ENCODE results near the gene AGTRAP. TPM values are rescaled to one million over a fixed set of nuclear protein-coding genes. Genes with fewer than 3 reads are reported as not detected.

The AGTRAP gene
- total RNA-seq, 4 donors from 2014 or later = 26.3 to 62.3 (median 40.2) TPM

DNA sequence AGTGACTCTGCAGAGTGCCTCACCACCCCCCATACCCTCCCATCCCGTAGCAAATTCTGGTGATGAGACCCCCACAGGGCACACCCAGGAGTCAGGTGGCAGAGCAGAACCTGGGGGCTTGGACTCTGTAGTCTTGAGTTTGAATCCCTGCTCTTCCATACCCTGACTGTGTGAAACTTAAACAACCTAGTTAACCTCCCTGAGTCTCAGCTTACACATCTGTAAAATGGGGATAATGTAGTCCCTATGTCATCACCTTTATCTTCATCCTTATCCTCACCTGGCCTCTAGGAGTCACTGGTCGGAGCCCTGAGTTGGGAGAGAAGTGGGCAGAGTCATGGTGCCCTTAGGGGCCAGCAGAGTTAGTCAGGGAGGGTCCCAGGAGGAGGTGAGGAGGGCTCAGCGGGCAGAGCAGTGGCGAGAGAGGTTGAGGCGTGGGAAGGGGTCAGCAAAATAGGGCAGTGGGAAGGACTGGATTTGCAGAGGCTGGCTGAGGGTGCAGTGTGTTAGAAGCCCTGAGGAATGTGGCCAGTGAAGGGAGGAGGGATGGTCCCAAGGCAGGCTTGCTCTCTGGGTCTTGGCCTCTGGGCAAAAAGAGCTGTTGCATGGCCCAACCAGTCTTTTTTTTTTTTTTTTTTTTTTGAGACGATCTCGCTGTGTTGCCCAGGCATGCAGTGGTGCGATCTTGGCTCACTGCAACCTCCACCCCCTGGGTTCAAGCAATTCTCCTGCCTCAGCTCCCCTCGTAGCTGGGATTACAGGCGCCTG, 44.6 kb downstream of the AGTRAP start:
- intact Hi-C loops (cut with DNase I; ENCODE audit: low total_unique reads) = no loop called here
- TF ChIP-seq, protein P1, sequence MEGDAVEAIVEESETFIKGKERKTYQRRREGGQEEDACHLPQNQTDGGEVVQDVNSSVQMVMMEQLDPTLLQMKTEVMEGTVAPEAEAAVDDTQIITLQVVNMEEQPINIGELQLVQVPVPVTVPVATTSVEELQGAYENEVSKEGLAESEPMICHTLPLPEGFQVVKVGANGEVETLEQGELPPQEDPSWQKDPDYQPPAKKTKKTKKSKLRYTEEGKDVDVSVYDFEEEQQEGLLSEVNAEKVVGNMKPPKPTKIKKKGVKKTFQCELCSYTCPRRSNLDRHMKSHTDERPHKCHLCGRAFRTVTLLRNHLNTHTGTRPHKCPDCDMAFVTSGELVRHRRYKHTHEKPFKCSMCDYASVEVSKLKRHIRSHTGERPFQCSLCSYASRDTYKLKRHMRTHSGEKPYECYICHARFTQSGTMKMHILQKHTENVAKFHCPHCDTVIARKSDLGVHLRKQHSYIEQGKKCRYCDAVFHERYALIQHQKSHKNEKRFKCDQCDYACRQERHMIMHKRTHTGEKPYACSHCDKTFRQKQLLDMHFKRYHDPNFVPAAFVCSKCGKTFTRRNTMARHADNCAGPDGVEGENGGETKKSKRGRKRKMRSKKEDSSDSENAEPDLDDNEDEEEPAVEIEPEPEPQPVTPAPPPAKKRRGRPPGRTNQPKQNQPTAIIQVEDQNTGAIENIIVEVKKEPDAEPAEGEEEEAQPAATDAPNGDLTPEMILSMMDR (IDR thresholded peaks at IDR 0.05) = no peak
- TF ChIP-seq POLR2A (IDR thresholded peaks at IDR 0.05) = no peak
- 57 to 74% methylated on average over 9 to 10 of the region's 10 CpGs for WGBS, 2 donors
- no peak overlapping the region for H3K4me3 ChIP-seq (ENCODE audit: low read depth, poor library complexity, severe bottlenecking)
- no peak for DNase-seq (ENCODE audit: low spot score in 2 of 2)

GRCh38 chr1:11781297-11781696, 45.4 kb downstream of the AGTRAP start:
- H3K4me3 ChIP-seq (ENCODE audit: low read depth, poor library complexity, severe bottlenecking) = no peak overlapping the region
- DNase-seq (ENCODE audit: low spot score in 2 of 2) = no peak
- intact Hi-C loops (cut with DNase I; ENCODE audit: low total_unique reads) = no loop called here
- WGBS, 2 donors = 70 to 74% methylated on average over 12 of the region's 12 CpGs
- TF ChIP-seq, protein P1 (IDR thresholded peaks at IDR 0.05) = no peak
- TF ChIP-seq POLR2A (IDR thresholded peaks at IDR 0.05) = no peak

DNA sequence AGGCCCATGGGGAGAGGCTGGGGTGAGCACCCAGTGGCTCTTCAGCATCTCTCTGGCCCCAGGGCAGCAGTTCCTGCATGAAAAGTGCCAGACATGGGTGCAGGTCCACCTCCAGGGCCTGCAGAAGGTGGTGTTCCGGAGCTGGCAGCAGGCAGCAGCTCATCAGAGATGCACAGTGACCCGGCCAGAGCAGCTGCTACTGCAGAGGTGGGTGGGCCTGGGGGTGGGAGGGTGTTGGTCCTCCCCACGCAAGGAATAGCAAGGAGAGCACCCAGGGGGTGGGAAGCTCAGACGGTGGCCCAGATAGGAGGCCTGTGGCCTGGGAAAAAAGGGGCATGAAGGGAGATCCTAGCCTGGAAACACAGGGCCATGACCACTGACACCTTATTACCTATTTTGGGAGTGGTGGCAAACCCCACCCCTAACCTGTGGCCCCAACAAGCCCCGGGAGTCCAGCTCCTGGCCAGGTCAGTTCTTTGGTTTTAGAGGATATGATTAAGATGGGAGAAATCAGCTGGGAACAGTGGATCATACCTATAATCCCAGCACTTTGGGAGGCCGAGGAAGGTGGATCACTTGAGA, 46.3 kb downstream of the AGTRAP start:
- H3K4me3 ChIP-seq (ENCODE audit: low read depth, poor library complexity, severe bottlenecking) = no peak overlapping the region
- DNase-seq (ENCODE audit: low spot score in 2 of 2) = no peak
- 87% methylated on average over 6 of the region's 6 CpGs for WGBS, 2 donors
- no peak for TF ChIP-seq POLR2A (IDR thresholded peaks at IDR 0.05)
- TF ChIP-seq, protein P1 (IDR thresholded peaks at IDR 0.05) = no peak
- intact Hi-C loops (cut with DNase I; ENCODE audit: low total_unique reads) = no loop called here

DNA sequence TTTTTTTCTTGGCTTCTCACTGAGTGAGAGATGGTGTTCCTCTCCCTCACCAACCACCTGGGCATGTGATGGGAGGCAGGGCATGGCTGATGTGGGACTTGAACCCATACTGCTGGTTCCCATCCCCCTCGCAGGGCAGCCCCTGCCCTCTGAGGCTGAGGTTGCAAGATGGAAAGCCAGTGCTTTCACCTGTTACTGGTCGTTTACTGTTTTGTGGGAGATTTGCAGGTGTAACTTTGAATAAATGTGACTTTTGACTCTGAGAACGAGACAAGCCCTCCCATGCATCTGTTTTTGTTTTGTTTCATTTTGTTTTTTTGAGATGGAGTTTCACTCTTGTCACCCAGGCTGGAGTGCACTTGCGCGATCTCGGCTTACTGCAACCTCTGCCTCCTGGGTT, 47.6 kb downstream of the AGTRAP start:
- intact Hi-C loops (cut with DNase I; ENCODE audit: low total_unique reads) = no loop called here
- 89 to 92% methylated on average over 6 of the region's 6 CpGs for WGBS, 2 donors
- TF ChIP-seq, protein P1 (IDR thresholded peaks at IDR 0.05) = no peak
- no peak for TF ChIP-seq POLR2A (IDR thresholded peaks at IDR 0.05)
- no peak overlapping the region for H3K4me3 ChIP-seq (ENCODE audit: low read depth, poor library complexity, severe bottlenecking)
- no peak for DNase-seq (ENCODE audit: low spot score in 2 of 2)

- TF ChIP-seq, protein P1 (IDR thresholded peaks at IDR 0.05) = no peak
- no peak for TF ChIP-seq POLR2A (IDR thresholded peaks at IDR 0.05)
- intact Hi-C loops (cut with DNase I; ENCODE audit: low total_unique reads) = no loop called here
- no peak overlapping the region for H3K4me3 ChIP-seq (ENCODE audit: low read depth, poor library complexity, severe bottlenecking)
- WGBS, 2 donors = 74 to 80% methylated on average over 21 of the region's 21 CpGs
- no peak for DNase-seq (ENCODE audit: low spot score in 2 of 2)
Observed at GRCh38 chr1:11784256-11784992, 48.5 kb downstream of the AGTRAP start.

Measured in lower leg skin (tissue), 4 donors.